Measurements from ENCODE around the gene CCL21. TPM values are rescaled to one million over a fixed set of nuclear protein-coding genes. Genes with fewer than 3 reads are reported as not detected.

CCL21 gene
- total and polyA plus RNA-seq, 7 donors = 1.4 to 214 (median 129) TPM

DNA sequence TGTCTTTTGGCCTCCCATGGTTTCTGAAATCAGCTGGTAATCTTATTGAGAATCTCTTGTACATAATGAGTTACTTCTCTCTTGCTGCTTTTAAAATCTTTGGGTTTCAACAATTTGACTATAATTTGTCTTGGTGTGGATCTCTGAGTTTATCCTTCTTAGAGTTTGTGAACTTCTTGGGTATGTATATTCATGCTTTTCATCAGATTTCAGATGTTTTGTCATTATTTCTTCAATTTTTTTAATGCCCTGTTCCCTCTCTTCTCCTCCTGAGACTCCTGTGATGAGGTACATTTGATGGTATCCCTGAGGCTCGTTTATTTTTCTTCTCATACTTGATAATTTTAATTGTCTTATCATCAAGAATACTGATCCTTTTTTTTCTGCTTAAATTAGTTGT, 2.2 kb upstream of the CCL21 start:
- H3K9me3 ChIP-seq = no peaks in the 10 kb centered on the region
- H3K27ac ChIP-seq = no peak overlapping the region
- TF ChIP-seq, protein P1, sequence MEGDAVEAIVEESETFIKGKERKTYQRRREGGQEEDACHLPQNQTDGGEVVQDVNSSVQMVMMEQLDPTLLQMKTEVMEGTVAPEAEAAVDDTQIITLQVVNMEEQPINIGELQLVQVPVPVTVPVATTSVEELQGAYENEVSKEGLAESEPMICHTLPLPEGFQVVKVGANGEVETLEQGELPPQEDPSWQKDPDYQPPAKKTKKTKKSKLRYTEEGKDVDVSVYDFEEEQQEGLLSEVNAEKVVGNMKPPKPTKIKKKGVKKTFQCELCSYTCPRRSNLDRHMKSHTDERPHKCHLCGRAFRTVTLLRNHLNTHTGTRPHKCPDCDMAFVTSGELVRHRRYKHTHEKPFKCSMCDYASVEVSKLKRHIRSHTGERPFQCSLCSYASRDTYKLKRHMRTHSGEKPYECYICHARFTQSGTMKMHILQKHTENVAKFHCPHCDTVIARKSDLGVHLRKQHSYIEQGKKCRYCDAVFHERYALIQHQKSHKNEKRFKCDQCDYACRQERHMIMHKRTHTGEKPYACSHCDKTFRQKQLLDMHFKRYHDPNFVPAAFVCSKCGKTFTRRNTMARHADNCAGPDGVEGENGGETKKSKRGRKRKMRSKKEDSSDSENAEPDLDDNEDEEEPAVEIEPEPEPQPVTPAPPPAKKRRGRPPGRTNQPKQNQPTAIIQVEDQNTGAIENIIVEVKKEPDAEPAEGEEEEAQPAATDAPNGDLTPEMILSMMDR (IDR thresholded peaks at IDR 0.05) = no peak
- TF ChIP-seq EP300 (IDR thresholded peaks at IDR 0.05) = no peak
- no peak for TF ChIP-seq POLR2AphosphoS5 (IDR thresholded peaks at IDR 0.05)
- no peak for TF ChIP-seq POLR2A (IDR thresholded peaks at IDR 0.05)
- intact Hi-C loops (cut with DNase I) = no loop called here
- no peak for DNase-seq
- no peaks in the 10 kb centered on the region for H3K27me3 ChIP-seq
- no peaks in the 10 kb centered on the region for H3K36me3 ChIP-seq
- 46 to 63% methylated on average over 1 of the region's 1 CpG for WGBS, 2 donors
- H3K4me3 ChIP-seq = no peak overlapping the region
- no peaks in the 10 kb centered on the region for H3K4me1 ChIP-seq

- intact Hi-C loops (cut with DNase I) = no loop called here
- no peak for TF ChIP-seq EP300 (IDR thresholded peaks at IDR 0.05)
- no peak for TF ChIP-seq POLR2AphosphoS5 (IDR thresholded peaks at IDR 0.05)
- TF ChIP-seq, protein P1 (IDR thresholded peaks at IDR 0.05) = no peak
- no peak for TF ChIP-seq POLR2A (IDR thresholded peaks at IDR 0.05)
- Histone ChIP-seq H3K4me1 (no peaks in the 10 kb centered on the region), H3K27me3 (no peaks in the 10 kb centered on the region), H3K27ac (no peak overlapping the region), H3K9me3 (no peaks in the 10 kb centered on the region), H3K4me3 (no peak overlapping the region), H3K36me3 (no peaks in the 10 kb centered on the region)
- 94 to 95% methylated on average over 9 of the region's 9 CpGs for WGBS, 2 donors
- no peak for DNase-seq
Observed at GRCh38 chr9:34709196-34709978, 549 bp downstream of the CCL21 start.

DNA sequence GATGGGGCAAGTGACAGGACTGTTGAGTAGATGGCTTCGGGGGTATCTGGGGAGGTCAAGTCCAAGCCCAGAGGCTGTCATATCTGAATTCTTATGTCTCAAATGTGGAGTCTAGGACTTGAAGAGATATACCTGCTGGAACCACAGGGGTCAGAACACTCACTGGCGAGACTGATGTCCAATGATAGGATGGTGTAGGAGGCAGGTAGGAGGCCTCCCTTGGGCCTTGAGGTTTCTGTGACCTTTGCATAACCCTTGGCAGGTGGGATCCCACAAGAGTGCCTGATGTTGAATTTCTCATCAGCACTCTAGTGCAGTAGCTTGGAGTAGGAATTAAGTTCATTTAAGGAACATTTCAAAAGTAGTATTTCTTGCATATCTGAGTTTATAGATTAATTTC, 2.8 kb downstream of the CCL21 start:
- Histone ChIP-seq H3K4me3 (no peak overlapping the region), H3K9me3 (no peaks in the 10 kb centered on the region), H3K27me3 (no peaks in the 10 kb centered on the region), H3K4me1 (no peaks in the 10 kb centered on the region), H3K36me3 (no peaks in the 10 kb centered on the region), H3K27ac (no peak overlapping the region)
- intact Hi-C loops (cut with DNase I) = no loop called here
- TF ChIP-seq POLR2AphosphoS5 (IDR thresholded peaks at IDR 0.05) (no peak), EP300 (IDR thresholded peaks at IDR 0.05) (no peak), POLR2A (IDR thresholded peaks at IDR 0.05) (no peak)
- TF ChIP-seq, protein P1 (IDR thresholded peaks at IDR 0.05) = no peak
- WGBS, 2 donors = 86 to 90% methylated on average over 2 of the region's 2 CpGs
- DNase-seq = no peak

GRCh38 chr9:34701769-34702736, 7.9 kb downstream of the CCL21 start:
- Histone ChIP-seq H3K27me3 (no peaks in the 10 kb centered on the region), H3K36me3 (no peaks in the 10 kb centered on the region), H3K9me3 (no peaks in the 10 kb centered on the region), H3K4me3 (peak overlapping the region; percentile 56 to 72 (median 62)), H3K27ac (peak overlapping the region; percentile 78 to 86 (median 80)), H3K4me1 (peaks cover 0 to 11% (median 5%) of the 10 kb centered on the region in 4 donors)
- 3% methylated on average over 30 of the region's 30 CpGs for WGBS, 2 donors
- DNase-seq = peak; percentile 93
- intact Hi-C loops (cut with DNase I) = loop anchor here (2.0 to 5.0 kb wide), 5 partner anchors 37 to 285 kb away; partner anchors contain the start of genes DNAJB5, GALT and RPP25L
- TF ChIP-seq, protein P1 (IDR thresholded peaks at IDR 0.05) = peak; percentile 90 to 98 (median 95)
- TF ChIP-seq POLR2AphosphoS5 (IDR thresholded peaks at IDR 0.05) (peak in 2 of 4 donors; percentile 27 to 31), POLR2A (IDR thresholded peaks at IDR 0.05) (no peak)
